Skin of body (tissue), 3 donors: ENCODE measurements around the gene IP6K2. TPM values are rescaled to one million over a fixed set of nuclear protein-coding genes. Genes with fewer than 3 reads are reported as not detected.

Experiments
- DNase-seq: peaks from one replicate; lab custom pipeline; 2025; lab: John Stamatoyannopoulos, UW
- small RNA-seq: library from RNA; depleted of rRNA; stranded (forward); fragments of <200 nt; gene quantifications from one replicate; pipeline ENCODE3, GENCODE V24; 2014; ENCODE audit warnings: low replicate concordance
- total RNA-seq: library from RNA; depleted of rRNA; stranded (reverse); fragments of >200 nt; gene quantifications from one replicate; pipeline ENCODE4 v1.2.3, GENCODE V29; 2014

IP6K2 gene
- total RNA-seq, 1 donor from 2014 or later, result 67.0 TPM

DNA sequence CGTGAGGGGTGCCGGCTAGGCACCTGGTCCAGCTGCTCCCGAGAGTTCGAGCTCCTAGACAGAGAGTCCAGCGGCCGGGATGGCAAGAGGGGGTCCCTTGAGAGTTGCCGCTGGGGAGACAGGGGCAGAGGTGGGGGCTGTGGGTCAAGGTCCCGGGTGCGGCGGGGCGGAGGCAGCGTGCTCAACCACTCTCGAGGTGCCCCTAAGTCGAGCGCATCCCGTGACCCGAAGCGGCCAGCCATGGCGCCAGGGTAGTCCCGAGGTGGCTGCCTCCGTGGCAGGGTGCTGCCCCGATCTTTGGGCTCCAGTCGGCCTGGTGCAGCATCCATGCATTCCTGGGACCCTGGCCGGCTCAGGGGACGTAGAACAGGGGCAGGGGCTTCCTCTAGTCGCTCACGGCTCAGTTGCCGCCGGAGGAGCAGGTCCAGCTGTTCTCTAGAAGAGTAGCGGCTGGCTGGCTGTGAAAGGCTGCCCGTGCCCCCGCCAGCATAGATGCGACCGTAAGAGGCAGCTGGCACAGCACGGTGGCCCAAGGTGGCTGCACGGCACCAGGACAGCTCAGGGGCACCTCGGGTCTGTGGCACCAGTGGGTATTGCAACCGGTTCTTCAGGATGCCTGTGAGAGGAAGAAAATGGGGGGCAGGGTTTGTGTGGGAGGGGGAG, 76.9 kb downstream of the IP6K2 start:
- DNase-seq, result no peak

Small RNA genes lying within 50 kb of the gene (small RNA-seq; reads per million reads assigned to genes)
- gene AC141002.1, result not detected

Other genes with a start within 250 kb of the IP6K2 start
- gene SHISA5, start 213.0 kb downstream of the IP6K2 start, total RNA-seq, result 35.2 TPM
- gene PFKFB4, start 160.4 kb downstream of the IP6K2 start, total RNA-seq, result 5.4 TPM
- 1.4 TPM for gene UCN2, start 153.4 kb downstream of the IP6K2 start, total RNA-seq
- 71.4 TPM for gene COL7A1, start 121.9 kb downstream of the IP6K2 start, total RNA-seq
- 132 TPM for gene UQCRC1, start 107.6 kb downstream of the IP6K2 start, total RNA-seq
- gene TMEM89, start 95.5 kb downstream of the IP6K2 start, total RNA-seq, result not detected
- 9.9 TPM for gene SLC26A6, start 81.8 kb downstream of the IP6K2 start, total RNA-seq
- gene CELSR3, start 54.3 kb downstream of the IP6K2 start, total RNA-seq, result 0.39 TPM
- 10.1 TPM for gene NCKIPSD, start 31.3 kb downstream of the IP6K2 start, total RNA-seq
- gene PRKAR2A, start 130.7 kb upstream of the IP6K2 start, total RNA-seq, result 18.2 TPM
- gene SLC25A20, start 181.7 kb upstream of the IP6K2 start, total RNA-seq, result 14.8 TPM
- gene ARIH2, start 201.6 kb upstream of the IP6K2 start, total RNA-seq, result 63.3 TPM